ENCODE measurements around the gene TBK1. TPM values are rescaled to one million over a fixed set of nuclear protein-coding genes. Genes with fewer than 3 reads are reported as not detected.

Gene TBK1
- total and polyA plus RNA-seq, 2 of the 13 experiments (the other 11 are each of a cell fraction or from before 2014, with no cell fraction given) = 10.3 to 25.2 TPM

- intact Hi-C loops (cut with micrococcal nuclease; ENCODE audit: unreplicated experiment) (no loop called here), in situ Hi-C loops (cut with HindIII; ENCODE audit: extremely low pct_ligation_motif_present, low pct_unique_long_range_greater_than_20kb) (no loop called here)
- peaks cover 5 to 60% of the 10 kb centered on the region in 2 experiments for H3K36me3 ChIP-seq (replicated peaks in 1 of 2; ENCODE audit: control insufficient read depth in 1 of 2, insufficient read depth in 2 of 2, low read length in 2 of 2)
- H3K9ac ChIP-seq (ENCODE audit: insufficient read depth, low read depth, low read length) = no peak overlapping the region
- WGBS (ENCODE audit: low lambda C conversion rate) = 95% methylated on average over 3 of the region's 3 CpGs
- no peaks in the 10 kb centered on the region for H4K20me1 ChIP-seq (ENCODE audit: insufficient read depth, low read length)
- no peak overlapping the region for H2AFZ ChIP-seq (ENCODE audit: low read length)
- TF ChIP-seq MAFK (conservative IDR thresholded peaks at IDR 0.05 in 1 of 2, IDR thresholded peaks at IDR 0.05 in 1 of 2; ENCODE audit: low read length in 2 of 2) = peak; percentile 28 to 53; a peak in 1 of 4 replicates
- TF ChIP-seq, protein P1, sequence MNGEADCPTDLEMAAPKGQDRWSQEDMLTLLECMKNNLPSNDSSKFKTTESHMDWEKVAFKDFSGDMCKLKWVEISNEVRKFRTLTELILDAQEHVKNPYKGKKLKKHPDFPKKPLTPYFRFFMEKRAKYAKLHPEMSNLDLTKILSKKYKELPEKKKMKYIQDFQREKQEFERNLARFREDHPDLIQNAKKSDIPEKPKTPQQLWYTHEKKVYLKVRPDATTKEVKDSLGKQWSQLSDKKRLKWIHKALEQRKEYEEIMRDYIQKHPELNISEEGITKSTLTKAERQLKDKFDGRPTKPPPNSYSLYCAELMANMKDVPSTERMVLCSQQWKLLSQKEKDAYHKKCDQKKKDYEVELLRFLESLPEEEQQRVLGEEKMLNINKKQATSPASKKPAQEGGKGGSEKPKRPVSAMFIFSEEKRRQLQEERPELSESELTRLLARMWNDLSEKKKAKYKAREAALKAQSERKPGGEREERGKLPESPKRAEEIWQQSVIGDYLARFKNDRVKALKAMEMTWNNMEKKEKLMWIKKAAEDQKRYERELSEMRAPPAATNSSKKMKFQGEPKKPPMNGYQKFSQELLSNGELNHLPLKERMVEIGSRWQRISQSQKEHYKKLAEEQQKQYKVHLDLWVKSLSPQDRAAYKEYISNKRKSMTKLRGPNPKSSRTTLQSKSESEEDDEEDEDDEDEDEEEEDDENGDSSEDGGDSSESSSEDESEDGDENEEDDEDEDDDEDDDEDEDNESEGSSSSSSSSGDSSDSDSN (CRISPR knock-in tag; IDR thresholded peaks at IDR 0.05) = no peak
- no peak for TF ChIP-seq TBL1XR1 (IDR thresholded peaks at IDR 0.05; ENCODE audit: borderline replicate concordance, low read length, partially characterized antibody)
- H3K4me3 ChIP-seq (replicated peaks in 1 of 3; ENCODE audit: insufficient read depth in 1 of 3, low read depth in 2 of 3, low read length in 3 of 3) = no peak overlapping the region
- H3K79me2 ChIP-seq (ENCODE audit: insufficient read depth, low read length) = no peaks in the 10 kb centered on the region
- no TSS peak for BruUV-seq (replicated peaks)
- no peaks in the 10 kb centered on the region for H3K9me3 ChIP-seq (ENCODE audit: low read length)
- POLR2A ChIA-PET = no interaction called here
- no peak for FAIRE-seq
- H3K27ac ChIP-seq (ENCODE audit: extremely low read length, insufficient read depth, low read length) = no peak overlapping the region
- H3K27me3 ChIP-seq (ENCODE audit: control insufficient read depth in 1 of 2, insufficient read depth in 2 of 2, low read length in 2 of 2) = no peaks in the 10 kb centered on the region
- no peak for DNase-seq (ENCODE audit: low spot score)
- no peaks in the 10 kb centered on the region for H3K4me1 ChIP-seq (ENCODE audit: insufficient read depth, low read length)
- no peak overlapping the region for H3K4me2 ChIP-seq (ENCODE audit: low read depth, low read length)
- ATAC-seq = no peak
- CTCF ChIA-PET (ENCODE audit: low intra/inter-chr PET ratio, low total read pairs) = no interaction called here
Measured at GRCh38 chr12:64493513-64493912, 41.6 kb downstream of the TBK1 start.

- no peak for FAIRE-seq
- Histone ChIP-seq H3K4me3 (replicated peaks in 1 of 3; ENCODE audit: insufficient read depth in 1 of 3, low read depth in 2 of 3, low read length in 3 of 3) (no peak overlapping the region), H3K79me2 (ENCODE audit: insufficient read depth, low read length) (no peaks in the 10 kb centered on the region), H3K9me3 (ENCODE audit: low read length) (no peaks in the 10 kb centered on the region), H3K9ac (ENCODE audit: insufficient read depth, low read depth, low read length) (no peak overlapping the region), H3K36me3 (replicated peaks in 1 of 2; ENCODE audit: control insufficient read depth in 1 of 2, insufficient read depth in 2 of 2, low read length in 2 of 2) (peaks cover 2 to 63% of the 10 kb centered on the region in 2 experiments), H3K4me1 (ENCODE audit: insufficient read depth, low read length) (no peaks in the 10 kb centered on the region), H4K20me1 (ENCODE audit: insufficient read depth, low read length) (no peaks in the 10 kb centered on the region), H3K27ac (ENCODE audit: extremely low read length, insufficient read depth, low read length) (no peak overlapping the region), H3K4me2 (ENCODE audit: low read depth, low read length) (no peak overlapping the region), H2AFZ (ENCODE audit: low read length) (no peak overlapping the region), H3K27me3 (ENCODE audit: control insufficient read depth in 1 of 2, insufficient read depth in 2 of 2, low read length in 2 of 2) (no peaks in the 10 kb centered on the region)
- WGBS (ENCODE audit: low lambda C conversion rate) = 97% methylated on average over 5 of the region's 5 CpGs
- BruUV-seq (replicated peaks) = no TSS peak
- in situ Hi-C loops (cut with HindIII; ENCODE audit: extremely low pct_ligation_motif_present, low pct_unique_long_range_greater_than_20kb) (no loop called here), intact Hi-C loops (cut with micrococcal nuclease; ENCODE audit: unreplicated experiment) (no loop called here)
- POLR2A ChIA-PET = no interaction called here
- no peak for ATAC-seq
- CTCF ChIA-PET (ENCODE audit: low intra/inter-chr PET ratio, low total read pairs) = no interaction called here
- no peak for DNase-seq (ENCODE audit: low spot score)
- TF ChIP-seq TGIF2 (CRISPR knock-in tag; IDR thresholded peaks at IDR 0.05) (no peak), ADNP (CRISPR knock-in tag; IDR thresholded peaks at IDR 0.05) (no peak), ELF3 (CRISPR knock-in tag; IDR thresholded peaks at IDR 0.05) (no peak), SIN3B (IDR thresholded peaks at IDR 0.05; ENCODE audit: low read length) (no peak)
Measured at GRCh38 chr12:64494998-64495729, 43.2 kb downstream of the TBK1 start.
